B cell (primary cell): ENCODE measurements around the gene PPP1R3C. TPM values are rescaled to one million over a fixed set of nuclear protein-coding genes. Genes with fewer than 3 reads are reported as not detected.

ENCODE experiments used
- ATAC-seq: fragments of 200-7000 bp; cut with Tn5 transposase; one replicate; pipeline ENCODE4 v1.10.0; 2021; ENCODE audit warnings: low read depth, mild to moderate bottlenecking, moderate number of reproducible peaks, moderate library complexity
- CTCF ChIA-PET: fragments of 350-600 bp; sonication (Branson Sonifier 250); formaldehyde crosslinking; loops from one replicate; lab custom pipeline; 2021; ENCODE audit warnings: antibody characterized with exemption, inconsistent platforms; lab: Charles Lee
- POLR2A ChIA-PET: fragments of 350-600 bp; sonication (Branson Sonifier 250); formaldehyde crosslinking; loops from one replicate; lab custom pipeline; 2021; ENCODE audit warnings: antibody characterized with exemption; lab: Charles Lee
- DNase-seq: peaks from one replicate; pipeline ENCODE4 v3.0.0; 2013
- H2AFZ ChIP-seq: 2 replicates; pipeline ENCODE4 v1.6.1; 2012; ENCODE audit warnings: mild to moderate bottlenecking, low read depth, low read length; ENCODE audit not compliant: insufficient read depth, poor library complexity, severe bottlenecking
- H3K27ac ChIP-seq, 2 donors: 1 replicate in 1 of 2; 2 replicates in 1 of 2; pipeline ENCODE4 v1.5.1; 2012 to 2013; ENCODE audit warnings: low read length in 2 of 2, mild to moderate bottlenecking in 2 of 2, moderate library complexity in 1 of 2
- H3K27me3 ChIP-seq, 4 experiments: fragments of 200-600 bp in 1 of 4; sonication (generic) in 1 of 4; replicated peaks in 1 of 4; 1 replicate in 2 of 4; 2 replicates in 2 of 4; pipeline versions ENCODE4 v1.6.1 to v1.7.0; 2013 to 2016; ENCODE audit warnings: low read length in 3 of 4, mild to moderate bottlenecking in 2 of 4, mixed read lengths in 1 of 4, moderate library complexity in 1 of 4; ENCODE audit not compliant: insufficient read depth in 4 of 4, control insufficient read depth in 3 of 4; ENCODE audit errors: control extremely low read depth in 1 of 4
- H3K36me3 ChIP-seq, 2 experiments: replicated peaks in 1 of 2; 1 replicate in 1 of 2; 2 replicates in 1 of 2; pipeline versions ENCODE4 v1.6.1 to v1.7.1; 2013; ENCODE audit warnings: low read length in 1 of 2; ENCODE audit not compliant: insufficient read depth in 2 of 2, control insufficient read depth in 1 of 2; ENCODE audit errors: control extremely low read depth in 1 of 2, extremely low read depth in 1 of 2
- H3K4me1 ChIP-seq, 2 donors: fragments of 200-600 bp in 1 of 2; sonication (generic) in 1 of 2; 1 replicate in 1 of 2; 2 replicates in 1 of 2; pipeline versions ENCODE4 v1.5.1 to v1.6.1; 2013 to 2017; ENCODE audit warnings: low read length in 2 of 2; ENCODE audit not compliant: control insufficient read depth in 2 of 2, insufficient read depth in 2 of 2
- H3K4me2 ChIP-seq: replicated peaks from 2 replicates; pipeline ENCODE3; 2012; ENCODE audit warnings: mild to moderate bottlenecking, low read depth, low read length; ENCODE audit not compliant: poor library complexity, severe bottlenecking
- H3K4me3 ChIP-seq, 5 experiments: fragments of 200-600 bp in 1 of 5; sonication (generic) in 1 of 5; 1 replicate in 3 of 5; 2 replicates in 2 of 5; pipeline versions ENCODE4 v1.5.1 to v1.7.0; 2011 to 2016; ENCODE audit warnings: low read length in 4 of 5, mild to moderate bottlenecking in 4 of 5, low read depth in 2 of 5, control low read depth in 1 of 5, moderate library complexity in 1 of 5; ENCODE audit not compliant: insufficient read depth in 1 of 5; ENCODE audit errors: control extremely low read depth in 1 of 5, extremely low read depth in 1 of 5
- H3K79me2 ChIP-seq: fragments of 200-600 bp; sonication (generic); one replicate; pipeline ENCODE4 v1.6.0; 2016; ENCODE audit warnings: low read length; ENCODE audit not compliant: control insufficient read depth, insufficient read depth
- H3K9ac ChIP-seq: fragments of 200-600 bp; sonication (generic); 2 replicates; pipeline ENCODE4 v1.6.1; 2017; ENCODE audit warnings: mild to moderate bottlenecking, low read length, moderate library complexity
- H3K9me3 ChIP-seq, 3 donors: one replicate each; pipeline versions ENCODE4 v1.6.1 to v1.7.1; 2013; ENCODE audit warnings: low read length in 2 of 3; ENCODE audit not compliant: control insufficient read depth in 2 of 3, insufficient read depth in 1 of 3; ENCODE audit errors: control extremely low read depth in 1 of 3
- H4K20me1 ChIP-seq: 2 replicates; pipeline ENCODE4 v1.6.0; 2012; ENCODE audit warnings: mild to moderate bottlenecking, low read length; ENCODE audit not compliant: insufficient read depth, control insufficient read depth, poor library complexity, severe bottlenecking
- H3K27ac Mint-ChIP-seq: one replicate; pipeline ENCODE4 v1.8.0; 2021; ENCODE audit warnings: mixed read lengths
- H3K27me3 Mint-ChIP-seq: one replicate; pipeline ENCODE4 v1.8.0; 2021; ENCODE audit warnings: mixed read lengths
- H3K4me1 Mint-ChIP-seq: one replicate; pipeline ENCODE4 v1.8.0; 2021; ENCODE audit warnings: mixed read lengths
- H3K4me3 Mint-ChIP-seq: one replicate; pipeline ENCODE4 v1.8.0; 2021; ENCODE audit warnings: mixed read lengths
- H3K9me3 Mint-ChIP-seq: one replicate; pipeline ENCODE4 v1.8.0; 2022; ENCODE audit warnings: mixed read lengths; ENCODE audit not compliant: insufficient read depth
- EZH2 ChIP-seq: IDR thresholded peaks from 2 replicates; pipeline ENCODE4 v1.6.1; 2012; ENCODE audit warnings: borderline replicate concordance, low read depth, mild to moderate bottlenecking, moderate library complexity, low read length; ENCODE audit not compliant: insufficient read depth, poor library complexity, severe bottlenecking
- WGBS: methylation state at CpG from one replicate; pipeline ENCODE4 v1.1.5; 2013; ENCODE audit warnings: missing lambda C conversion rate; ENCODE audit not compliant: insufficient coverage; 5-methylcytosine and 5-hydroxymethylcytosine counted together
- intact Hi-C: fragments of 100-400 bp; cut with micrococcal nuclease; formaldehyde crosslinking; loops from one replicate; pipeline ENCODE4 v1.10.0; 2022
- polyA plus RNA-seq: library from polyadenylated mRNA; depleted of rRNA; stranded (reverse); fragments of >200 nt; gene quantifications from 2 replicates; pipeline ENCODE4 v1.2.3, GENCODE V29; 2012
- total RNA-seq, 2 donors: library from RNA; stranded (reverse); fragments of 120-200 nt in 1 of 2; gene quantifications; 1 replicate in 1 of 2; 2 replicates in 1 of 2; pipeline versions ENCODE4 v1.2.3 to v1.2.4, GENCODE V29; 2013 to 2022
- TF ChIP-seq, protein P1 (sequence below): fragments of 200-600 bp; IDR thresholded peaks from one replicate; pipeline ENCODE4 v1.8.0; 2022; ENCODE audit warnings: antibody characterized with exemption, mild to moderate bottlenecking

Gene PPP1R3C
- total and polyA plus RNA-seq, 2 donors (not counting 1 experiment from before 2014, with no cell fraction given), result not detected

DNA sequence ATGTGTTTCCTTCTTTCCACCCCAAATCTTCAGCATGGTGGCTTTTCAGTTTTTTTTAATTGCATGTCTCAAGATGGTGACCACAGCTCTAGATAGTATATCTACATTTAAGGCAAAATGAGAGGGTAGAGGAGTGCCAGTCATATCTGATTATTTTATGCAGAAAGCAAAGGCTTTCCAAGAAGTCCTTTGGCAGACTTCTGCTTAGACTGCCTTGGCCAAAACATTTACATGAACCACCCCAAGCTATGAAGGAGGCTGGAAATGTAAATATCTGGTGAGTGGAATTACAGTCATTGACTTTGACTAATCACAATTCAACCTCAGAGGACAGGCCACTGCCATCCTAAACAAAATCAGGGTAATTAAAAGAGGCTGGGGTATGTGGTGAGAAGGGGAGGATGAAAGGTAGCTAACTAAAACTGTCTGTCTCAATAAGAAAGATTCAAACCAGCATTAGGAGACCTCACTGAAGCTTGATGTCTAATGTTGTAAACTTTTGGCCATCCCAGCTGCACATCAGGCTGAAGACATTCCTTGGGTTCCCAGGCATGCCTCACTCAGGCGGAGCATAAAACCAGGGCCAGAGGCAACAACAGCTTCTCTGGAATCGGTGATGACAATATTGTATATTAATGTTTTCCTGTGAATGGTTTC is 53.4 kb downstream of the PPP1R3C start:
- H3K27me3 Mint-ChIP-seq, result peaks cover 27% of the 10 kb centered on the region
- peaks cover 4% of the 10 kb centered on the region for H3K9me3 Mint-ChIP-seq
- no peaks in the 10 kb centered on the region for H3K4me1 ChIP-seq
- no peak overlapping the region for H3K4me3 Mint-ChIP-seq
- no peak overlapping the region for H2AFZ ChIP-seq
- H3K9ac ChIP-seq, result no peak overlapping the region
- no CpG with 5 or more reads among the region's 2 CpGs for WGBS
- no peaks in the 10 kb centered on the region for H3K79me2 ChIP-seq
- H3K4me2 ChIP-seq, result no peak overlapping the region
- TF ChIP-seq, protein P1, sequence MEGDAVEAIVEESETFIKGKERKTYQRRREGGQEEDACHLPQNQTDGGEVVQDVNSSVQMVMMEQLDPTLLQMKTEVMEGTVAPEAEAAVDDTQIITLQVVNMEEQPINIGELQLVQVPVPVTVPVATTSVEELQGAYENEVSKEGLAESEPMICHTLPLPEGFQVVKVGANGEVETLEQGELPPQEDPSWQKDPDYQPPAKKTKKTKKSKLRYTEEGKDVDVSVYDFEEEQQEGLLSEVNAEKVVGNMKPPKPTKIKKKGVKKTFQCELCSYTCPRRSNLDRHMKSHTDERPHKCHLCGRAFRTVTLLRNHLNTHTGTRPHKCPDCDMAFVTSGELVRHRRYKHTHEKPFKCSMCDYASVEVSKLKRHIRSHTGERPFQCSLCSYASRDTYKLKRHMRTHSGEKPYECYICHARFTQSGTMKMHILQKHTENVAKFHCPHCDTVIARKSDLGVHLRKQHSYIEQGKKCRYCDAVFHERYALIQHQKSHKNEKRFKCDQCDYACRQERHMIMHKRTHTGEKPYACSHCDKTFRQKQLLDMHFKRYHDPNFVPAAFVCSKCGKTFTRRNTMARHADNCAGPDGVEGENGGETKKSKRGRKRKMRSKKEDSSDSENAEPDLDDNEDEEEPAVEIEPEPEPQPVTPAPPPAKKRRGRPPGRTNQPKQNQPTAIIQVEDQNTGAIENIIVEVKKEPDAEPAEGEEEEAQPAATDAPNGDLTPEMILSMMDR, result no peak
- no peak for TF ChIP-seq EZH2
- no peak overlapping the region for H3K27ac ChIP-seq
- no peaks in the 10 kb centered on the region for H4K20me1 ChIP-seq
- peaks cover 0 to 7% (median 3%) of the 10 kb centered on the region in 4 experiments for H3K27me3 ChIP-seq
- peaks cover 0 to 1% (median 0%) of the 10 kb centered on the region in 3 donors for H3K9me3 ChIP-seq
- no peak for DNase-seq
- H3K36me3 ChIP-seq, result no peaks in the 10 kb centered on the region
- no peak for ATAC-seq
- no peaks in the 10 kb centered on the region for H3K4me1 Mint-ChIP-seq
- intact Hi-C loops, result no loop called here
- H3K4me3 ChIP-seq, result no peak overlapping the region
- CTCF ChIA-PET, result no interaction called here
- no peak overlapping the region for H3K27ac Mint-ChIP-seq
- POLR2A ChIA-PET, result no interaction called here

Other genes with a start within 250 kb of the PPP1R3C start
- gene HECTD2, start 222.7 kb downstream of the PPP1R3C start, total RNA-seq, result 7.9 and 10.7 TPM in 2 replicates
- gene HECTD2, start 222.7 kb downstream of the PPP1R3C start, polyA plus RNA-seq, result 2.4 and 2.9 TPM in 2 replicates
- gene TNKS2, start 165.4 kb upstream of the PPP1R3C start, total RNA-seq, result 45.8 and 48.1 TPM in 2 replicates
- gene TNKS2, start 165.4 kb upstream of the PPP1R3C start, polyA plus RNA-seq, result 17.5 and 26.4 TPM in 2 replicates